ENCODE results near the gene EPS8L2. TPM values are rescaled to one million over a fixed set of nuclear protein-coding genes. Genes with fewer than 3 reads are reported as not detected.

EPS8L2 gene
- total and polyA plus RNA-seq, 2 of the 13 experiments (the other 11 are each of a cell fraction or from before 2014, with no cell fraction given), result 89.3 to 416 TPM

GRCh38 chr11:776561-777287, 70.7 kb downstream of the EPS8L2 start (continued):
- TF ChIP-seq HNF1A (IDR thresholded peaks at IDR 0.05; ENCODE audit: low read depth) (no peak), HNF1A (CRISPR knock-in tag; IDR thresholded peaks at IDR 0.05; ENCODE audit: borderline replicate concordance) (no peak), ARHGAP35 (CRISPR knock-in tag; IDR thresholded peaks at IDR 0.05; ENCODE audit: borderline replicate concordance) (no peak; the same call in 1 of the 2 replicates), ZFP91 (CRISPR knock-in tag; IDR thresholded peaks at IDR 0.05; ENCODE audit: borderline replicate concordance) (no peak), WIZ (CRISPR knock-in tag; IDR thresholded peaks at IDR 0.05) (no peak), SCMH1 (CRISPR knock-in tag; IDR thresholded peaks at IDR 0.05; ENCODE audit: borderline replicate concordance) (no peak), ZNF292 (CRISPR knock-in tag; IDR thresholded peaks at IDR 0.05; ENCODE audit: borderline replicate concordance, low read depth) (no peak), PRMT3 (CRISPR knock-in tag; IDR thresholded peaks at IDR 0.05; ENCODE audit: borderline replicate concordance, low read depth) (no peak), PHF5A (CRISPR knock-in tag; IDR thresholded peaks at IDR 0.05; ENCODE audit: low read depth, unreplicated experiment) (no peak), PAF1 (CRISPR knock-in tag; IDR thresholded peaks at IDR 0.05) (no peak), HMGA1 (CRISPR knock-in tag; conservative IDR thresholded peaks at IDR 0.05) (no peak), NCOA1 (CRISPR knock-in tag; IDR thresholded peaks at IDR 0.05) (no peak), POLR2G (IDR thresholded peaks at IDR 0.05; ENCODE audit: low read depth, low read length) (no peak), TGIF2 (CRISPR knock-in tag; IDR thresholded peaks at IDR 0.05) (no peak), ZBTB14 (CRISPR knock-in tag; IDR thresholded peaks at IDR 0.05) (0 out of 2 replicates have a peak, but pooled peaks have one; percentile 40), ZNF850 (CRISPR knock-in tag; conservative IDR thresholded peaks at IDR 0.05) (no peak), MZF1 (CRISPR knock-in tag; IDR thresholded peaks at IDR 0.05; ENCODE audit: borderline replicate concordance) (no peak), ZBTB43 (CRISPR knock-in tag; conservative IDR thresholded peaks at IDR 0.05) (no peak), PITX1 (CRISPR knock-in tag; IDR thresholded peaks at IDR 0.05) (no peak), ZFX (CRISPR knock-in tag; IDR thresholded peaks at IDR 0.05; ENCODE audit: low read depth) (no peak), CREM (IDR thresholded peaks at IDR 0.05) (no peak), CREM (CRISPR knock-in tag; IDR thresholded peaks at IDR 0.05) (no peak), RBFOX2 (IDR thresholded peaks at IDR 0.05; ENCODE audit: low read depth, low read length) (no peak; the same call in 1 of the 2 replicates)

All from HepG2 (cell line).